Measurements from ENCODE around the gene ZNF593OS.

DNA sequence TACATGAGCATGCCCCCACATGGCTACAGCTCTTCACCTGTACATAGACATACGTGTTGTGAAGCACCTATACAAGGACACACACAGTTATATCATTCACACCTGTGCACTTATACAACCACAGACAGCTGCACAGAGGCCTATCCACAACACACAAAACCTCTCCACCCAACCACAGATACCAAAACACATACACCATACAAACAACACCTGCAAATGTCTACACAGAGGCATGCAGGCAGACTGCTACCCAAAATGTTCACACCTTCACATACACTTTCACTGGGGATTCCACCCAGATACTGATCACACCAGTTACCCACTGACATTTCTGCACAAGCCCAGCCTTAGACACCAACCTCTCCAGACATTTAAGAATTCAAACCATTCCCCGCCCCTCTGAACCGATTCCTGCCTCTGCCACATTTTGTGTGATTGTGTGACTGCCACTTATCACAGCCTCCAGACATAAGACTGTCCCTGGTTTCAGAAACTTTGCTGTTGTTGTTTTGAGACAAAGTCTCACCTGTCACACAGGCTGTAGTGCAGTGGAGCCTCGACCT, 4.8 kb downstream of the ZNF593OS start:
- no peak for TF ChIP-seq POLR2A (IDR thresholded peaks at IDR 0.05)
- TF ChIP-seq POLR2AphosphoS5 (IDR thresholded peaks at IDR 0.05): no peak

Data from breast epithelium (tissue), 3 donors.